Measurements from ENCODE around the gene PICALM. TPM values are rescaled to one million over a fixed set of nuclear protein-coding genes. Genes with fewer than 3 reads are reported as not detected.

The PICALM gene
- total RNA-seq, 1 donor from 2014 or later, result 261 TPM

- no peak for DNase-seq (ENCODE audit: low spot score)
These were observed 12.6 kb upstream of the PICALM start for GRCh38 chr11:86081455-86081854.

GRCh38 chr11:86079421-86079820 lies 10.5 kb upstream of the PICALM start:
- DNase-seq (ENCODE audit: low spot score), result no peak

GRCh38 chr11:86073948-86074347 lies 5.1 kb upstream of the PICALM start:
- DNase-seq (ENCODE audit: low spot score), result no peak

- no peak for DNase-seq (ENCODE audit: low spot score)
These were observed 3.3 kb upstream of the PICALM start for GRCh38 chr11:86072211-86072610.

- DNase-seq (ENCODE audit: low spot score), result no peak
These were observed 1.5 kb upstream of the PICALM start for GRCh38 chr11:86070142-86071056.

- peak; percentile 50 for DNase-seq (ENCODE audit: low spot score)
These were observed 671 bp upstream of the PICALM start for GRCh38 chr11:86069408-86070101.

GRCh38 chr11:86068138-86068871 lies 579 bp downstream of the PICALM start:
- DNase-seq (ENCODE audit: low spot score), result peak; percentile 49

- no peak for DNase-seq (ENCODE audit: low spot score)
These were observed 1.1 kb downstream of the PICALM start for GRCh38 chr11:86067851-86068137.

- DNase-seq (ENCODE audit: low spot score), result no peak
These were observed 1.7 kb downstream of the PICALM start for GRCh38 chr11:86067009-86067850.

GRCh38 chr11:86066657-86067008 lies 2.3 kb downstream of the PICALM start:
- DNase-seq (ENCODE audit: low spot score), result no peak

- DNase-seq (ENCODE audit: low spot score), result no peak
These were observed 2.9 kb downstream of the PICALM start for GRCh38 chr11:86066033-86066432.

- DNase-seq (ENCODE audit: low spot score), result no peak
These were observed 4.6 kb downstream of the PICALM start for GRCh38 chr11:86064220-86064803.

GRCh38 chr11:86063536-86063935 lies 5.3 kb downstream of the PICALM start:
- no peak for DNase-seq (ENCODE audit: low spot score)

- DNase-seq (ENCODE audit: low spot score), result no peak
These were observed 6.2 kb downstream of the PICALM start for GRCh38 chr11:86062719-86063118.

GRCh38 chr11:86061483-86062205 lies 7.2 kb downstream of the PICALM start:
- DNase-seq (ENCODE audit: low spot score), result no peak

- DNase-seq (ENCODE audit: low spot score), result no peak
These were observed 8.3 kb downstream of the PICALM start for GRCh38 chr11:86060544-86060943.

GRCh38 chr11:86058360-86058759 lies 10.5 kb downstream of the PICALM start:
- DNase-seq (ENCODE audit: low spot score), result no peak

GRCh38 chr11:86056351-86056854 lies 12.5 kb downstream of the PICALM start:
- no peak for DNase-seq (ENCODE audit: low spot score)

- DNase-seq (ENCODE audit: low spot score), result no peak
These were observed 15.9 kb downstream of the PICALM start for GRCh38 chr11:86052693-86053641.

All from ureter (tissue), 1 donor.